ENCODE data around the gene KRT74. TPM values are rescaled to one million over a fixed set of nuclear protein-coding genes. Genes with fewer than 3 reads are reported as not detected.

KRT74 gene
- total RNA-seq, 4 donors from 2014 or later = not detected

- TF ChIP-seq, protein P1, sequence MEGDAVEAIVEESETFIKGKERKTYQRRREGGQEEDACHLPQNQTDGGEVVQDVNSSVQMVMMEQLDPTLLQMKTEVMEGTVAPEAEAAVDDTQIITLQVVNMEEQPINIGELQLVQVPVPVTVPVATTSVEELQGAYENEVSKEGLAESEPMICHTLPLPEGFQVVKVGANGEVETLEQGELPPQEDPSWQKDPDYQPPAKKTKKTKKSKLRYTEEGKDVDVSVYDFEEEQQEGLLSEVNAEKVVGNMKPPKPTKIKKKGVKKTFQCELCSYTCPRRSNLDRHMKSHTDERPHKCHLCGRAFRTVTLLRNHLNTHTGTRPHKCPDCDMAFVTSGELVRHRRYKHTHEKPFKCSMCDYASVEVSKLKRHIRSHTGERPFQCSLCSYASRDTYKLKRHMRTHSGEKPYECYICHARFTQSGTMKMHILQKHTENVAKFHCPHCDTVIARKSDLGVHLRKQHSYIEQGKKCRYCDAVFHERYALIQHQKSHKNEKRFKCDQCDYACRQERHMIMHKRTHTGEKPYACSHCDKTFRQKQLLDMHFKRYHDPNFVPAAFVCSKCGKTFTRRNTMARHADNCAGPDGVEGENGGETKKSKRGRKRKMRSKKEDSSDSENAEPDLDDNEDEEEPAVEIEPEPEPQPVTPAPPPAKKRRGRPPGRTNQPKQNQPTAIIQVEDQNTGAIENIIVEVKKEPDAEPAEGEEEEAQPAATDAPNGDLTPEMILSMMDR (IDR thresholded peaks at IDR 0.05; ENCODE audit: low read depth) = no peak
Observed at GRCh38 chr12:52521175-52521567, 52.5 kb downstream of the KRT74 start.

- TF ChIP-seq, protein P1 (IDR thresholded peaks at IDR 0.05; ENCODE audit: low read depth) = no peak
Observed at GRCh38 chr12:52519826-52520662, 53.6 kb downstream of the KRT74 start, which contains the start of gene KRT5. Gene KRT5 (minus strand): TSS chr12:52520394. CDS start chr12:52520296, 98 bp downstream.

DNA sequence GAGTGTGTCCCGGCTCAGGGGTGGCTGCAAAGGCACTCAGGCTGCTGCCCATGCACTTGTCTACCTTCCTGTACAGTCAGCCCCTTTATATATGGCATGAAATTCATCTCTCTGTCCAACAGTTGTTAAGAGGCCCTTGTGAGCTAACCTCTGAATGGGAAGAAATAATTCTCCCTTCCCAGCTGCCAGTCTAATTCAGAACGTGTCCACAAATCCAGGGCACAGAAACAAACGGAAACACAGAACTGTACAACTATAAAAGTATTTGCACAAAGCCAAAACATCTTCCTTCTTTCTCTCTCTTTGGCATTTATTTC is 54.3 kb downstream of the KRT74 start:
- TF ChIP-seq, protein P1 (IDR thresholded peaks at IDR 0.05; ENCODE audit: low read depth) = no peak

- TF ChIP-seq, protein P1 (IDR thresholded peaks at IDR 0.05; ENCODE audit: low read depth) = no peak
Observed at GRCh38 chr12:52518574-52519386, 54.9 kb downstream of the KRT74 start.

- TF ChIP-seq, protein P1 (IDR thresholded peaks at IDR 0.05; ENCODE audit: low read depth) = no peak
Observed at GRCh38 chr12:52517888-52518287, 55.8 kb downstream of the KRT74 start.

- TF ChIP-seq, protein P1 (IDR thresholded peaks at IDR 0.05; ENCODE audit: low read depth) = no peak
Observed at GRCh38 chr12:52517005-52517835, 56.4 kb downstream of the KRT74 start.

All from subcutaneous adipose tissue (tissue), 4 donors.